Measurements from ENCODE around the gene LEP.

Gene LEP

GRCh38 chr7:128217967-128218652, 23.0 kb upstream of the LEP start:
- no peak for DNase-seq (ENCODE audit: low read depth)
- TF ChIP-seq CTCF (IDR thresholded peaks at IDR 0.05; ENCODE audit: control insufficient read depth, insufficient read depth, low read depth, low read length, missing control alignments): peak; percentile 21
- no peak overlapping the region for H3K4me3 ChIP-seq (ENCODE audit: control insufficient read depth, low read depth, low read length)

GRCh38 chr7:128219636-128220035, 21.4 kb upstream of the LEP start:
- no peak for TF ChIP-seq CTCF (IDR thresholded peaks at IDR 0.05; ENCODE audit: control insufficient read depth, insufficient read depth, low read depth, low read length, missing control alignments)
- H3K4me3 ChIP-seq (ENCODE audit: control insufficient read depth, low read depth, low read length): no peak overlapping the region
- DNase-seq (ENCODE audit: low read depth): no peak

- TF ChIP-seq CTCF (IDR thresholded peaks at IDR 0.05; ENCODE audit: control insufficient read depth, insufficient read depth, low read depth, low read length, missing control alignments): no peak
- peak; percentile 13 for DNase-seq (ENCODE audit: low read depth)
Measured at GRCh38 chr7:128221929-128222403, 19.1 kb upstream of the LEP start.

GRCh38 chr7:128226132-128226980, 14.7 kb upstream of the LEP start:
- TF ChIP-seq CTCF (IDR thresholded peaks at IDR 0.05; ENCODE audit: control insufficient read depth, insufficient read depth, low read depth, low read length, missing control alignments): no peak
- no peak overlapping the region for H3K4me3 ChIP-seq (ENCODE audit: control insufficient read depth, low read depth, low read length)
- DNase-seq (ENCODE audit: low read depth): no peak

More at GRCh38 chr7:128221929-128222403, 19.1 kb upstream of the LEP start:
- no peak overlapping the region for H3K4me3 ChIP-seq (ENCODE audit: control insufficient read depth, low read depth, low read length)

GRCh38 chr7:128227271-128227670, 13.8 kb upstream of the LEP start:
- no peak for TF ChIP-seq CTCF (IDR thresholded peaks at IDR 0.05; ENCODE audit: control insufficient read depth, insufficient read depth, low read depth, low read length, missing control alignments)
- no peak overlapping the region for H3K4me3 ChIP-seq (ENCODE audit: control insufficient read depth, low read depth, low read length)

GRCh38 chr7:128231021-128231420, 10.1 kb upstream of the LEP start:
- no peak for TF ChIP-seq CTCF (IDR thresholded peaks at IDR 0.05; ENCODE audit: control insufficient read depth, insufficient read depth, low read depth, low read length, missing control alignments)

More at GRCh38 chr7:128227271-128227670, 13.8 kb upstream of the LEP start:
- no peak for DNase-seq (ENCODE audit: low read depth)

More at GRCh38 chr7:128231021-128231420, 10.1 kb upstream of the LEP start:
- DNase-seq (ENCODE audit: low read depth): no peak
- no peak overlapping the region for H3K4me3 ChIP-seq (ENCODE audit: control insufficient read depth, low read depth, low read length)

Measured in AG09309 (cell line).